NCI-H128 (cell line): ENCODE results near the gene TENM3.

Experiments used
- DNase-seq: peaks from one replicate; lab custom pipeline; 2025; ENCODE audit not compliant: unreplicated experiment; lab: John Stamatoyannopoulos, UW

Gene TENM3

GRCh38 chr4:182827166-182827565 is 584.0 kb downstream of the TENM3 start:
- DNase-seq = no peak

- no peak for DNase-seq
Observed at GRCh38 chr4:182827954-182828353, 584.8 kb downstream of the TENM3 start.

GRCh38 chr4:182828360-182829025 is 585.3 kb downstream of the TENM3 start:
- DNase-seq = peak; percentile 4

GRCh38 chr4:182829196-182829595 is 586.0 kb downstream of the TENM3 start:
- DNase-seq = no peak

- DNase-seq = no peak
Observed at GRCh38 chr4:182831376-182831775, 588.2 kb downstream of the TENM3 start.

GRCh38 chr4:182832352-182833120 is 589.3 kb downstream of the TENM3 start:
- DNase-seq = no peak

- no peak for DNase-seq
Observed at GRCh38 chr4:182835006-182835740, 592.0 kb downstream of the TENM3 start.

GRCh38 chr4:182837831-182838230 is 594.6 kb downstream of the TENM3 start:
- no peak for DNase-seq

GRCh38 chr4:182838535-182838934 is 595.3 kb downstream of the TENM3 start:
- DNase-seq = no peak

- DNase-seq = no peak
Observed at GRCh38 chr4:182839256-182839655, 596.1 kb downstream of the TENM3 start.

GRCh38 chr4:182840108-182840507 is 596.9 kb downstream of the TENM3 start:
- DNase-seq = no peak

- no peak for DNase-seq
Observed at GRCh38 chr4:182842104-182842600, 599.0 kb downstream of the TENM3 start.

- DNase-seq = no peak
Observed at GRCh38 chr4:182842759-182843390, 599.7 kb downstream of the TENM3 start.

- DNase-seq = no peak
Observed at GRCh38 chr4:182843808-182844325, 600.7 kb downstream of the TENM3 start.

GRCh38 chr4:182845618-182846017 is 602.4 kb downstream of the TENM3 start:
- DNase-seq = no peak

- DNase-seq = no peak
Observed at GRCh38 chr4:182846036-182846435, 602.8 kb downstream of the TENM3 start.

GRCh38 chr4:182847576-182848450 is 604.6 kb downstream of the TENM3 start:
- no peak for DNase-seq

GRCh38 chr4:182848685-182849084 is 605.5 kb downstream of the TENM3 start:
- no peak for DNase-seq
